Measurements from ENCODE around the gene EARS2. TPM values are rescaled to one million over a fixed set of nuclear protein-coding genes. Genes with fewer than 3 reads are reported as not detected.

Gene EARS2
- total and polyA plus RNA-seq, 9 of the 15 experiments (the other 6 are each of a cell fraction or from before 2014, with no cell fraction given), result 17.6 to 58.6 (median 36.3) TPM

DNA sequence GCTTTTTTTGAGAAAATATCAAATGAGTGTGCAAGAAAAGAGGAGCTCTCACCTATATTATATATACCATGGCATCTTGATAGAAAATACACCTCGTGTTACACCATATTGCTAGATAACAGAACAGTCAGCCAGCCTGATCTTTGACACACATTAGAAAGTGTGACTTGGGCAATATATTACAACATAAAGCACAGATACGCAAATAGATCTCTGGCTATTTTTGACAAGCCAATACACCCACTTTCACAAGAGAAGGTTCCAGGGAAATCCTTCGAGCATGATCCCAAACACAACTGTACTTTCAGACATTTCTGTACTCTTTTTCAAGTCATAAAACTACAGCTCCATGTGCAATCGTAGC, 56.3 kb downstream of the EARS2 start:
- BruUV-seq (replicated peaks), result no TSS peak
- in situ Hi-C loops (cut with MboI), result no loop called here
- Histone ChIP-seq H3K4me3 (no peak overlapping the region), H3K36me3 (ENCODE audit: control insufficient read depth, insufficient read depth, low read length) (peaks cover 48% of the 10 kb centered on the region), H3K4me2 (ENCODE audit: insufficient read depth, low read length) (no peak overlapping the region), H3K9me1 (ENCODE audit: control insufficient read depth, insufficient read depth, low read length) (peaks cover 11% of the 10 kb centered on the region), H3K9me3 (replicated peaks; ENCODE audit: control insufficient read depth, insufficient read depth, low read depth, low read length) (no peaks in the 10 kb centered on the region), H3K27me3 (ENCODE audit: control insufficient read depth in 2 of 2, insufficient read depth in 2 of 2, low read length in 2 of 2) (no peaks in the 10 kb centered on the region), H3K4me1 (replicated peaks in 1 of 2; ENCODE audit: control insufficient read depth in 2 of 2, insufficient read depth in 2 of 2, low read length in 2 of 2) (peaks cover 30 to 47% of the 10 kb centered on the region in 2 experiments; a peak in 4 of 5 replicates), H3K9ac (ENCODE audit: insufficient read depth in 1 of 2, low read depth in 2 of 2, low read length in 2 of 2) (no peak overlapping the region), H4K20me1 (replicated peaks; ENCODE audit: control insufficient read depth, insufficient read depth, low read length) (peaks cover 59% of the 10 kb centered on the region), H2AFZ (ENCODE audit: low read depth, low read length) (no peak overlapping the region), H3K79me2 (ENCODE audit: control insufficient read depth, insufficient read depth, low read length) (peaks cover 95% of the 10 kb centered on the region), H3K27ac (ENCODE audit: extremely low read depth, low read depth, low read length) (no peak overlapping the region)
- ATAC-seq, result no peak
- CTCF ChIA-PET (ENCODE audit: low intra/inter-chr PET ratio), result no interaction called here
- intact Hi-C loops (cut with micrococcal nuclease), result no loop called here
- POLR2A ChIA-PET, result interaction anchor here (0.6 to 2.1 kb wide), 4 partner anchors 9 to 48 kb away, joined by 3 to 11 read pairs (median 6); partner anchors contain the start of genes COG7 and GGA2
- DNase-seq (ENCODE audit: extremely low read depth in 1 of 4, low spot score in 3 of 4), result no peak
- WGBS (ENCODE audit: insufficient coverage, low coverage, missing lambda C conversion rate), result 50% methylated on average over 4 of the region's 4 CpGs
- 0 out of 2 replicates have a peak, but pooled peaks have one; percentile 15 for TF ChIP-seq CEBPB (tag; IDR thresholded peaks at IDR 0.05)
- no peak for TF ChIP-seq CTBP1 (IDR thresholded peaks at IDR 0.05; ENCODE audit: borderline replicate concordance)
- no peak for FAIRE-seq

DNA sequence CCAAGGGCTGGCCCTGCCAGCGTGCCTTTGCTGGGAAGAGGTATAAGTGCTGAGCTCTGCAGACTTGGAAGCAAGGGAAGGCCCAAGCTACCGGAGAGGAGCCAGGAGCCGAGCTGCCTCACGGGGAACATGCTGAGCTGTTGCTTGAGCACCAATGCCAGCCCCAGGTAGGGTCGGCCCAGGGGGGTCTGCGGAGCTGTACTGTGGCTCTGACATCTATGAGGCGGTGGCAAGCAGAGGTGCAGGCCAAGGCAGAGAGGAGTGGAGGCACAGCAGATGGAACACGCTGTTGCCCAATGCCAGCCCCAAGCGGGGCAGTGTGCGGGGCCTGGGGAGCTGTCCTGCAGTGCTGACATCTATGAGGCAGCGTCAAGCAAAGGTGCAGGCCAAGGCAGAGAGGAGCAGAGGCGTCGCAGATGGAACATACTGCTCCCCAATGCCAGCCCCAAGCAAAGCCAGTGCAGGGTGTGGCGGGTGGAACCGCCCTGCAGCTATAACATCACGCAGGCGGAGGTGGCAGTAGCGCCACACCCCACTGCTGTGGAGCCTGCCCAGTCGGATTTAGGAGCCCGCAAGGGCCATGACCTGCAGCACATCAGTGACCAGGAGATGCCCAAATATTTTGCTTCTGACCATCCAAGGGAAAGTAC, 56.8 kb downstream of the EARS2 start:
- H2AFZ ChIP-seq (ENCODE audit: low read depth, low read length), result no peak overlapping the region
- ATAC-seq (no peak), DNase-seq (ENCODE audit: extremely low read depth in 1 of 4, low spot score in 3 of 4) (no peak), FAIRE-seq (no peak)
- no peaks in the 10 kb centered on the region for H3K9me3 ChIP-seq (replicated peaks; ENCODE audit: control insufficient read depth, insufficient read depth, low read depth, low read length)
- H4K20me1 ChIP-seq (replicated peaks; ENCODE audit: control insufficient read depth, insufficient read depth, low read length), result peaks cover 54% of the 10 kb centered on the region
- H3K27me3 ChIP-seq (ENCODE audit: control insufficient read depth in 2 of 2, insufficient read depth in 2 of 2, low read length in 2 of 2), result no peaks in the 10 kb centered on the region
- H3K9me1 ChIP-seq (ENCODE audit: control insufficient read depth, insufficient read depth, low read length), result peaks cover 10% of the 10 kb centered on the region
- H3K9ac ChIP-seq (ENCODE audit: insufficient read depth in 1 of 2, low read depth in 2 of 2, low read length in 2 of 2), result peak overlapping the region in 1 of 2 experiments; percentile 53; a peak in 2 of 4 replicates
- H3K79me2 ChIP-seq (ENCODE audit: control insufficient read depth, insufficient read depth, low read length), result peaks cover 94% of the 10 kb centered on the region
- H3K36me3 ChIP-seq (ENCODE audit: control insufficient read depth, insufficient read depth, low read length), result peaks cover 53% of the 10 kb centered on the region
- H3K27ac ChIP-seq (ENCODE audit: extremely low read depth, low read depth, low read length), result no peak overlapping the region
- H3K4me2 ChIP-seq (ENCODE audit: insufficient read depth, low read length), result no peak overlapping the region
- peaks cover 25 to 47% of the 10 kb centered on the region in 2 experiments; a peak in 4 of 5 replicates for H3K4me1 ChIP-seq (replicated peaks in 1 of 2; ENCODE audit: control insufficient read depth in 2 of 2, insufficient read depth in 2 of 2, low read length in 2 of 2)
- in situ Hi-C loops (cut with MboI) (no loop called here), intact Hi-C loops (cut with micrococcal nuclease) (no loop called here)
- no TSS peak for BruUV-seq (replicated peaks)
- H3K4me3 ChIP-seq, result no peak overlapping the region
- POLR2A ChIA-PET, result interaction anchor here (0.6 to 2.1 kb wide), 6 partner anchors 9 to 48 kb away, joined by 3 to 11 read pairs (median 3); partner anchors contain the start of genes COG7 and GGA2
- CTCF ChIA-PET (ENCODE audit: low intra/inter-chr PET ratio), result no interaction called here
- WGBS (ENCODE audit: insufficient coverage, low coverage, missing lambda C conversion rate), result 90% methylated on average over 18 of the region's 20 CpGs
- TF ChIP-seq SRSF1 (IDR thresholded peaks at IDR 0.05; ENCODE audit: low read depth, low read length) (no peak), PHF21A (IDR thresholded peaks at IDR 0.05; ENCODE audit: borderline replicate concordance, low read depth) (no peak)
- TF ChIP-seq, protein P1, sequence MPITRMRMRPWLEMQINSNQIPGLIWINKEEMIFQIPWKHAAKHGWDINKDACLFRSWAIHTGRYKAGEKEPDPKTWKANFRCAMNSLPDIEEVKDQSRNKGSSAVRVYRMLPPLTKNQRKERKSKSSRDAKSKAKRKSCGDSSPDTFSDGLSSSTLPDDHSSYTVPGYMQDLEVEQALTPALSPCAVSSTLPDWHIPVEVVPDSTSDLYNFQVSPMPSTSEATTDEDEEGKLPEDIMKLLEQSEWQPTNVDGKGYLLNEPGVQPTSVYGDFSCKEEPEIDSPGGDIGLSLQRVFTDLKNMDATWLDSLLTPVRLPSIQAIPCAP (CRISPR knock-in tag; IDR thresholded peaks at IDR 0.05; ENCODE audit: borderline replicate concordance), result no peak
